ENCODE data around the gene RIN1. TPM values are rescaled to one million over a fixed set of nuclear protein-coding genes. Genes with fewer than 3 reads are reported as not detected.
"Not testable (repeated sequence)": the region's sequence is repeated elsewhere in the genome, so short reads cannot be mapped to it uniquely, and the experiment has no call there.

The RIN1 gene
- total RNA-seq, 1 donor from 2014 or later, result 0.56 TPM

DNA sequence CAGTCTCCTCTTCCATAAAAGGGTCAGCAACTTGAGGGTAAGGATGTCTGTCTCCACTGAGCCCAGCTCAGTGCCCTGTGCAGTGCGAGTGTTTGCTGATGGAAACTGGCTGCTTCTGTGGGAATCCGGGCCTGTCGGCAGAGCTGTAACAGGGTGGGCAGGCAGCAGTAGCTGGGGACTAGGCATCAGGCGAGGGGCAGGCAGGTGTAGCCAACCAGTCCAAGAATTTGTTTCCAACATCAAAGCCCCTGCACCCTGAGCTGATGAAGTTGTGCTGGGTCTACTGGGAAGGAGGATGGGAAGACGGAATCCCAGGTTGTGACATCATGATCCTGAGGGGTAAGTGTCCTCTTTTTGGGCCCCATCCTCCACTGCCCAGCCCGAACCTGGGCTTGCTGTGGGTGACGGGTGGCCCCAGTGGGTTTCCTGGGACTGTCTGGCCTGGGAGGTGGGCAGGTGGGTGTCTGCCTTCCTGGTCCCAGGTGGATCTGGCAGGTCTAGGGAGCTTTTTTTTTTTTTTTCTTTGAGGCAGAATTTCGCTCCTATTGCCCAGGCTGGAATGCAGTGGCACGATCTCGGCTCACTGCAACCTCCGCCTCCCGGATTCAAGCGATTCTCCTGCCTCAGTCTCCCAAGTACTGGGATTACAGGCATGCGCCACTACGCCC is 24.3 kb upstream of the RIN1 start:
- TF ChIP-seq EZH2 (IDR thresholded peaks at IDR 0.05) (no peak), EZH2phosphoT487 (IDR thresholded peaks at IDR 0.05) (no peak)
- TF ChIP-seq, protein P1, sequence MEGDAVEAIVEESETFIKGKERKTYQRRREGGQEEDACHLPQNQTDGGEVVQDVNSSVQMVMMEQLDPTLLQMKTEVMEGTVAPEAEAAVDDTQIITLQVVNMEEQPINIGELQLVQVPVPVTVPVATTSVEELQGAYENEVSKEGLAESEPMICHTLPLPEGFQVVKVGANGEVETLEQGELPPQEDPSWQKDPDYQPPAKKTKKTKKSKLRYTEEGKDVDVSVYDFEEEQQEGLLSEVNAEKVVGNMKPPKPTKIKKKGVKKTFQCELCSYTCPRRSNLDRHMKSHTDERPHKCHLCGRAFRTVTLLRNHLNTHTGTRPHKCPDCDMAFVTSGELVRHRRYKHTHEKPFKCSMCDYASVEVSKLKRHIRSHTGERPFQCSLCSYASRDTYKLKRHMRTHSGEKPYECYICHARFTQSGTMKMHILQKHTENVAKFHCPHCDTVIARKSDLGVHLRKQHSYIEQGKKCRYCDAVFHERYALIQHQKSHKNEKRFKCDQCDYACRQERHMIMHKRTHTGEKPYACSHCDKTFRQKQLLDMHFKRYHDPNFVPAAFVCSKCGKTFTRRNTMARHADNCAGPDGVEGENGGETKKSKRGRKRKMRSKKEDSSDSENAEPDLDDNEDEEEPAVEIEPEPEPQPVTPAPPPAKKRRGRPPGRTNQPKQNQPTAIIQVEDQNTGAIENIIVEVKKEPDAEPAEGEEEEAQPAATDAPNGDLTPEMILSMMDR (IDR thresholded peaks at IDR 0.05), result no peak
- Histone ChIP-seq H3K4me2 (no peak overlapping the region), H3K4me1 (no peaks in the 10 kb centered on the region), H3K36me3 (no peaks in the 10 kb centered on the region), H3F3A (ENCODE audit: low read depth) (peaks cover 51% of the 10 kb centered on the region), H3K27me3 (no peaks in the 10 kb centered on the region), H3K79me2 (ENCODE audit: low read depth) (no peaks in the 10 kb centered on the region), H3K4me3 (no peak overlapping the region), H3K9me3 (ENCODE audit: low read depth) (no peaks in the 10 kb centered on the region), H2AFZ (replicated peaks) (no peak overlapping the region), H3K27ac (no peak overlapping the region), H3K9ac (no peak overlapping the region), H4K20me1 (ENCODE audit: low read depth) (peaks cover 10% of the 10 kb centered on the region)
- no peak for DNase-seq (ENCODE audit: low spot score)
- Mint-ChIP-seq H3K4me1 (peaks cover 6% of the 10 kb centered on the region), H3K9me3 (no peaks in the 10 kb centered on the region), H3K27me3 (ENCODE audit: insufficient read depth, low read depth) (peaks cover 15% of the 10 kb centered on the region), H3K4me3 (no peak overlapping the region), H3K27ac (no peak overlapping the region), H3K36me3 (peaks cover 7% of the 10 kb centered on the region)

DNA sequence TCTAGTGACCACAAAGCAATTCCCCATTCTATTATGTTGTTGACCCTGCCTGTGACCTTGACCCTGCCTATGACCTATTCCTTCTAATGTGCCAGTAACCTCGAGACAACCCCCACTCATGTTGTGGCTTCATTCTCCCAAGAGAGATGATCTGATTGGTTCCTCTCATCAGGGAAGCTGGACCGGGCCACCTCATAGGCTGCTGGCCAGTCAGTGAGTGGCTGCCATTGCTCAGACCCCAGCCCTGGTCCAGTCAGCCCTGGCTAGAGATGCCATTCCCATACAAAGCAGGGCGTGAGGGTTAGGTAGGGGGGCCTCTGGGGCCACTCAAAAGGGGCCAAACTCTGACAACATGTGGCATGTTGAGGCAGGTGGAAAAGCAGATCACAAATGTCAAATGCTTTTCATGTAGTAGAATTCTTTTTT is 23.4 kb upstream of the RIN1 start:
- H3K4me3 ChIP-seq, result no peak overlapping the region
- Mint-ChIP-seq H3K4me3 (peak overlapping the region; percentile 12), H3K36me3 (peaks cover 5% of the 10 kb centered on the region), H3K9me3 (no peaks in the 10 kb centered on the region), H3K27me3 (ENCODE audit: insufficient read depth, low read depth) (peaks cover 12% of the 10 kb centered on the region), H3K27ac (no peak overlapping the region), H3K4me1 (peaks cover 6% of the 10 kb centered on the region)
- peaks cover 10% of the 10 kb centered on the region for H4K20me1 ChIP-seq (ENCODE audit: low read depth)
- H3K9me3 ChIP-seq (ENCODE audit: low read depth), result no peaks in the 10 kb centered on the region
- H3K79me2 ChIP-seq (ENCODE audit: low read depth), result no peaks in the 10 kb centered on the region
- H3K4me1 ChIP-seq, result no peaks in the 10 kb centered on the region
- no peak overlapping the region for H3K9ac ChIP-seq
- H3F3A ChIP-seq (ENCODE audit: low read depth), result peaks cover 44% of the 10 kb centered on the region
- no peak overlapping the region for H2AFZ ChIP-seq (replicated peaks)
- H3K27me3 ChIP-seq, result no peaks in the 10 kb centered on the region
- no peak overlapping the region for H3K27ac ChIP-seq
- DNase-seq (ENCODE audit: low spot score), result no peak
- H3K4me2 ChIP-seq, result no peak overlapping the region
- TF ChIP-seq, protein P1 (IDR thresholded peaks at IDR 0.05), result no peak
- no peak for TF ChIP-seq EZH2 (IDR thresholded peaks at IDR 0.05)
- no peak for TF ChIP-seq EZH2phosphoT487 (IDR thresholded peaks at IDR 0.05)
- no peaks in the 10 kb centered on the region for H3K36me3 ChIP-seq

DNA sequence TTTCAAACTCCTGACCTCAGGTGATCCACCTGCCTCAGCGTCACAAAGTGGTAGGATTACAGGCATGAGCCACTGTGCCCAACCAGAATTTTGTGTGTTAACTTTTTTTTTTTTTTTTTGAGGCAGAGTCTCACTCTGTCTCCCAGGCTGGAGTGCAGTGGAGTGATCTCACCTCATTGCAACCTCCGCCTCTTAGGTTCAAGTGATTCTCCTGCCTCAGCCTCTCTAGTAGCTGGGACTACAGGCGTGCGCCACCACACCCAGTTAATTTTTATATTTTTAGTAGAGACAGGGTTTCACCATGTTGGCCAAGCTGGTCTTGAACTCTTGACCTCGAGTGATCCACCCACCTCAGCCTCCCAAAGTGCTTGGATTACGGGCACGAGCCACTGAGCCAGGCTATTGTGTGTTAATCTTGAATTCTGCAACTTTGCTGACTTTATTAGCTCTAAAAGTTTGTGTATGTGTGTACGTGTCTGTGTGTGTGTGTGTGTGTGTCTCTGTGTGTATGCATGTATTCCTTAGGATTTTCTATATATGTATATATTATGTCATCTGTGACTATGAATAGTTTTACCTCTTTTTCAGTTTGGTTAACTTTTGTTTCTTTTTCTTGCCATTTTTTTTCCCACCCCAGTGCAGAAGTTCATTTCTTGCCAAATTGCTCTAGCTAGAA is 14.5 kb upstream of the RIN1 start:
- H3K27me3 Mint-ChIP-seq (ENCODE audit: insufficient read depth, low read depth), result peaks cover 16% of the 10 kb centered on the region
- Histone ChIP-seq H3K4me1 (peaks cover 12% of the 10 kb centered on the region), H3K79me2 (ENCODE audit: low read depth) (peaks cover 17% of the 10 kb centered on the region), H3F3A (ENCODE audit: low read depth) (peaks cover 27% of the 10 kb centered on the region)
- not testable (repeated sequence) for H3K9me3 ChIP-seq (ENCODE audit: low read depth); H3K9me3 Mint-ChIP-seq; H3K27me3 ChIP-seq; H3K9ac ChIP-seq; H2AFZ ChIP-seq (replicated peaks); H3K4me2 ChIP-seq; H3K27ac ChIP-seq; H4K20me1 ChIP-seq (ENCODE audit: low read depth); H3K27ac Mint-ChIP-seq; H3K4me3 Mint-ChIP-seq; H3K36me3 ChIP-seq; DNase-seq (ENCODE audit: low spot score); H3K4me3 ChIP-seq
- H3K36me3 Mint-ChIP-seq, result peaks cover 14% of the 10 kb centered on the region
- H3K4me1 Mint-ChIP-seq, result peaks cover 25% of the 10 kb centered on the region

DNA sequence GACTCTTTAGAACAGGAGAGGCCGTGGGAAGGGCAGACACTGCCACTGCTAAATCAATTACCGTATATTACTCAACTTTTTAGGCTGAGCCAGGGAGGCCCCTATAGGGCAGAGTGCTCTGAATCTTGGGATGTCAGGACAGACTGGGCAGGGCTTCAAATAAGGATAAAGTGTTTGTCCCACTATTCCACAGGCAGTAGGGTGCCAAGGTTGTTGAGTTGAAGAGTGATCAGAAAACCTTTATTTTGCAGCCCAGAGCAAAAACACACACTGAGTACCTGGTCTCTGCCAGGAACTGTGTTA is 12.8 kb upstream of the RIN1 start:
- no peak overlapping the region for H2AFZ ChIP-seq (replicated peaks)
- H3K4me3 ChIP-seq, result no peak overlapping the region
- no peaks in the 10 kb centered on the region for H3K27me3 ChIP-seq
- H3K27ac Mint-ChIP-seq, result peak overlapping the region; percentile 29
- peaks cover 21% of the 10 kb centered on the region for H3K4me1 ChIP-seq
- H3K79me2 ChIP-seq (ENCODE audit: low read depth), result peaks cover 28% of the 10 kb centered on the region
- H4K20me1 ChIP-seq (ENCODE audit: low read depth), result peaks cover 5% of the 10 kb centered on the region
- DNase-seq (ENCODE audit: low spot score), result no peak
- no peak for TF ChIP-seq EZH2phosphoT487 (IDR thresholded peaks at IDR 0.05)
- no peak for TF ChIP-seq EZH2 (IDR thresholded peaks at IDR 0.05)
- TF ChIP-seq, protein P1 (IDR thresholded peaks at IDR 0.05), result no peak
- H3K9me3 Mint-ChIP-seq, result peaks cover 4% of the 10 kb centered on the region
- no peaks in the 10 kb centered on the region for H3K9me3 ChIP-seq (ENCODE audit: low read depth)
- peak overlapping the region; percentile 96 for H3K4me3 Mint-ChIP-seq
- H3K9ac ChIP-seq, result no peak overlapping the region
- peaks cover 16% of the 10 kb centered on the region for H3K27me3 Mint-ChIP-seq (ENCODE audit: insufficient read depth, low read depth)
- peaks cover 40% of the 10 kb centered on the region for H3F3A ChIP-seq (ENCODE audit: low read depth)
- H3K4me2 ChIP-seq, result peak overlapping the region; percentile 68
- peaks cover 9% of the 10 kb centered on the region for H3K36me3 Mint-ChIP-seq
- peaks cover 37% of the 10 kb centered on the region for H3K4me1 Mint-ChIP-seq
- no peak overlapping the region for H3K27ac ChIP-seq
- no peaks in the 10 kb centered on the region for H3K36me3 ChIP-seq
